IPS DF 19.7 (cell line): Measurements from ENCODE around the gene CDC5L.

ENCODE experiments used
- DNase-seq: peaks from one replicate; pipeline ENCODE4 v3.0.0-alpha.2; 2013; ENCODE audit warnings: low read depth, low spot score

CDC5L gene

GRCh38 chr6:44373787-44374186, 13.7 kb upstream of the CDC5L start:
- no peak for DNase-seq

- no peak for DNase-seq
Observed at GRCh38 chr6:44375071-44375470, 12.4 kb upstream of the CDC5L start.

DNA sequence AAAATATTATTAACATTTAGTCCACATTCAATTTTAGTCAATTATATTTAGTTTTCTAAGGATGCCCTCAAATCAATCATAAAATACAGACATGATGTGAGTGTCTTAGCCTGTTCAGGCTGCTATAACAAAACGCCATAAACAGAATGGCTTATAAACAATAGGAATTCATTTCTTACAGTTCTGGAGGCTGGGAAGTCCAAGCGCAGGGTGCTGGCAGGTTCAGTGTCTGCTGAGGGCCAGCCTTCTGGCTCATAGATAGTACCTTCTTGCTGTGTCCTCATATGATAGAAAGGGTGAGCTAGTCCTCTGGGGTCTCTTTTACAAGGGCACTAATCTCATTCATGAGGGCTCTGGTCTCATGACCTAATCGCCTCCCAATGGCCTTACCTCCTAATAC, 10.0 kb upstream of the CDC5L start:
- no peak for DNase-seq

DNA sequence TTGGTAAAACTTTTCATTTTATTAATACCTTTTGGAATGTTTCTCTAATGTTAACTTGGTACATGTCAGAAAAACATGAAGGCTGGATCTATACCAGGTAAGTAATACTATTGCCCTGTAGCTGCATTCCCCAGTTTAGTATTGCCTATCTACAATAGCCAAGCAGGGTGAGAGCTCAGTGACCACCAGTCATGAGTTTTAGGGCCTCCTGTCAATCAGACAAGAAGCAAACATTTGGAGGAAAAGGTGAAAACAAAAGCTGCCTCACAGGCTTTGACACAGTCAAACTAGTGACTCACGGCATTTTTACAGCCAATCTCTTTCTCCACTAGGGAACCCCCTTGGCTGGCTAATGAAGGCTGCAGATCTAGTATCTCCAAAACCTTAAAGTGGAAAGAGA, 9.5 kb upstream of the CDC5L start:
- DNase-seq = no peak

DNA sequence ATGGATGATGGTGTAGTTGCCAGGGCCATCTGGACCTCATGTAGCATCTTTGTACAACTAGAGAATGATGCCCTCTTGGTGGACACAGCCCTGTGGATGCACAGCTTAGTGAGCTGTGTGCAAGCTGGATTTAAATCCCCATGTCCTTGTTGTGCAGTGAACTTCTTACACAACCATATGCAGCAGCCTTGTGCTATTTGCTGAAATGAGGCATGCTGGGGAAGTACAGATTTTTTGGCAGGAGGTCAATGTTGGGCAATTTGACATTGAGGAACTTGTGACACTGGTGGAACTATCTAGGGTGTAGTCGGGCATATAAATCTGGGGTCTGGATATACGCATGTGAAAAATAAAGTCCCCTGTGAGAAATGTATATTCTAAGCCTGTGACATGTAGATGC, 5.8 kb upstream of the CDC5L start:
- DNase-seq = no peak

- DNase-seq = no peak
Observed at GRCh38 chr6:44386364-44386928, 1.1 kb upstream of the CDC5L start.

DNA sequence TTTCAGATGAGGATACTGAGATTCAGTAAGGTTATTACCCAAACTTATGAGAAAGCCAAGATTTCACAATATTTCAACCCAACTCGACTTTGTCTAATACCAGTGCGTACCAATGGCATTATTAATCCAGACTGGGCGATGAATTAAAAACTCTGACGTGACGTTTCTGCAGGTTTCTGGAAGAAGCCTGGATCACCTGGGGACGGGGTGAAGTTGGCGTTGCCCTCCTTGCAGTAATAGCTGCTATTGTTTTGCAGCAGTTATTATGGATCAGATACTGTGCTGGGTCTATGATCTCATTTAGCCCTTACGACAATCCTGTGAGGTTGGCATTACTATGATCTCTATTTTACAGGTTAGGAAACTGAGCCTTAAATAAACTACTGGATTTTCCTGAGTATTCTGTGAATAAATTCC, 569 bp upstream of the CDC5L start:
- no peak for DNase-seq

- no peak for DNase-seq
Observed at GRCh38 chr6:44388135-44388487, 605 bp downstream of the CDC5L start.

- no peak for DNase-seq
Observed at GRCh38 chr6:44388887-44389286, 1.4 kb downstream of the CDC5L start.

DNA sequence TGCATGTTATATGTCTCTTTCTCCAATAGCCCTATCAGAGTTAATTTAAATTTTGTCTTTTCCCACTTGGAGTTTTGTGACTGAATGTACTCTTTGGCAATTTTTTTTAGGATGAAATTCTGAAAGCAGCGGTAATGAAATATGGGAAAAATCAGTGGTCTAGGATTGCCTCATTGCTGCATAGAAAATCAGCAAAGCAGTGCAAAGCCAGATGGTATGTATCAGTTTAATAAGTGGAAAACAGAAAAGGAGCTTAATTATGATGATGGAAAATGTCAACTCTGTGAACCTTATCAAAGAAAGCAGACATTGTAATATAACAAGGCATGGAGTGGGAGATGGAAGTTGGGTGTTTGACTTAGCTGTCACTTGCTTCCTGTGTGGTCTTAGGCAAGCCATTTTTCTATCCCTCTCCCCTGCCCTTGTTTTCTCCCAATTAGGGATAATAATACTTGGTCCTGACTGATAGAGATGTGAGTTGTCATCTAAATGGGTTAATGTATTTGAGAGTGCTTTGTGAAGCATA, 2.7 kb downstream of the CDC5L start:
- DNase-seq = no peak

- no peak for DNase-seq
Observed at GRCh38 chr6:44395501-44395900, 8.0 kb downstream of the CDC5L start.

GRCh38 chr6:44396968-44397367, 9.5 kb downstream of the CDC5L start:
- no peak for DNase-seq

DNA sequence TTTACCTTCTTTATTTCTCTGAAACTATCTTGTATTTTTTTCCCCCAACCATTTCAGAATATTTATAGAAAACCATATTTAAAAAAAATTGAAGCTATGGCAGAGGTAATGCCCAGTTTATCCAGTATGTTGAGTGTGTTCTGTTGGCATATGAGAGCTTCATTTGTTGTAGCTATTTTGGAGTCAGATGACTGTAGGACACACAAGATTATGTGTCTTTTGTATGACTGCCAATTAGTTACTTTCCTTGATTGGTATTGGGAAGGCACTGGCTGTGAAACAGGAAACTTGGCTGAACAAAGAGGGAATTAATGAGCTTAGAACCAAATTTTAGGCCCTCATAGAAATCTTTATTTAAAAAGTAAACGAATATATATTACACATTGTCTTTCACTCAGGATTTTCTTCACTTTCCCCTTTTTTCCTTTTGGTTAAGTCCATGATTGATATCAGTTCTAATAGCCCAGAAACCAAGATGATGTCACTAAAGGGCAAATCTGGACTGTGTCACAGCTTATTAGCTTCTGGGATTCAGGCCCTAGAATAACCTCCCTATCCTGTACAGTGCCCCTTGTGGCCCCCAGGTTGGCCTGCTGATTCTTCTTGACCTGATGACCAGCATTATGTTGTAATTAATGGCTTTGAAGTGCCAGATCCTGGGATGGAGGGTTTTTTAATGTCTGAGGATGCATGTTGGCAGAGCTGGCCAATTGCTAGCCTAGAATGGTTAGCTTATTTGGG, 10.1 kb downstream of the CDC5L start:
- DNase-seq = no peak

DNA sequence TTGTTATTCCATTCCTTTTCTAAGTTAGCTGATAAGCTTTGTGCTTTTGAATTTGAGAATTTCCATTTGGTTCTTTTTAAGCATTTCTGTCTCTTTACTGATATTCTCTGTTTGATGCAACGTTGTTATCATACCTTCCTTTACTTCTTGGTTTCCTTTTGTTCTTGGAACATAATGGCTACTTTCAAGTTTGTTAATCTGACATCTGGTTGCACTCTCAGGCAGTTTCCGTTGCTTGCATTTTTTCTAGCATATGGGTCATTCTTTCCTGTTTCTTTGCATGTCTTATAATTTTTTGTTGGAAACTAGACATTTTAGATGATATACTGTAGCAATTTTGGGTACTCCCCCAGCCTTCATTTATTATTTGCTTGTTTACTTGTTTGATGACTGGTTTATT, 12.5 kb downstream of the CDC5L start:
- no peak for DNase-seq

- DNase-seq = no peak
Observed at GRCh38 chr6:44400572-44400971, 13.1 kb downstream of the CDC5L start.

GRCh38 chr6:44401138-44401537, 13.6 kb downstream of the CDC5L start:
- DNase-seq = no peak

- DNase-seq = no peak
Observed at GRCh38 chr6:44404022-44404714, 16.7 kb downstream of the CDC5L start.

DNA sequence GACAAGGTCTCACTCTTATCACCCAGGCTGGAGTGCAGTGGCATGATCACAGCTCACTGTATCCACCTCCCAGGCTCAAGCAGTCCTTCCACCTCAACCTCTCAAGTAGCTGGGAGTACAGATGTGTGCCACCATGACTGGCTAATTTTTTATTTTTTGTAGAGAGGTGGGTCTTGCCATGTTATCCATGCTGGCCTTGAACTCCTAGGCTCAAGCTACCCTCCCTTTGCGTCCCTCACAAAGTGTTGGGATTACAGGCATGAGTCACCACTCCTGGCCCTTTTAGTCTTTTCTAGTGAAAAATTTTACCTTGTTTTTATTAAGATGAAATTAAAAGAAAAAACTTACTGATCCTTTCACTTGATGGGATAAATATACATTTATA, 17.2 kb downstream of the CDC5L start:
- no peak for DNase-seq

- DNase-seq = no peak
Observed at GRCh38 chr6:44407951-44408670, 20.6 kb downstream of the CDC5L start.

DNA sequence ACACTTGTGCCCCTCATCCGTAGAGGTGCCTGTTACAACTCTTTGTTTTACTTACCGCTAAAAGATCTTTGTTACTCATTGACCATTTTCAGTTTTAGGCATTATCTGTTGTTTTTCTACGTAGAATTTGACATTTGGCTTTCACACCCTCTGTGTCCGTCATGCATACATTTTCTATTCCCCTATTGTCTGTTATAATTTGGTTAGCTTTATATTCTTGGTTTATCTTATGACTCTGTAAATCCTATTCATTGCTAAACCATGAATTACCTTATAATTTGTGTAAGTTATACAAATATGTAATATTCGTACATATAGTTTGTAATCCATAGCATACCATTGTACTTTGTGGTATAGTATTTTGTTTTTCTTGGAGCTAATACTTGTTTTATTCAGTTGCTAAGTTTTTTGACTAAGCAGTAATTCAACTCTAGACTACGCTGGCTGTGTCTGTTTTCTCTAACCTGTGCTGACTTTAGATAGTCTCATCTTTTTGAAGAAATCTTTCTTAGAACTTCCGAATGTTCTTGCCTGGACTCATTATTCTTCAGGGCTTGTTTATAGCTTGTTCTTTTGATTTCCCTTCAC, 21.8 kb downstream of the CDC5L start:
- no peak for DNase-seq

DNA sequence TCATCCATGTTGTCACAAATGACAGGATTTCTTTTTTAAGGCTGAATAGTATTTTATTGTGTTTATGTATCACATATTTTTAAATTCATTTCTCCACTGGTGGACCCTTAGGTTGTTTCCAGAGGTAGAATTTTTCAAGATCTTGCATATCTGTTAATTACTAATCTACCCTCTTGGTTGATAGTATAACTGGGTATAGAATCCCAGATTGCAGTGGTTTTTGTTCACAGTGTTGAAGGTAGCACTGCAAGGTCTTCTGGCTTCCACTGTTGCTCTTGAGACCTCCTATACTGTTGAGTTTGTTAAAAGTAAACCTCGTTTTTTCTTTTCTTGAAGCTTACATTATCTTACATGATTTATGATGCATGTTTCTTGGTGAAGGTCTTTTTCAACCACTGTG, 22.9 kb downstream of the CDC5L start:
- DNase-seq = no peak

DNA sequence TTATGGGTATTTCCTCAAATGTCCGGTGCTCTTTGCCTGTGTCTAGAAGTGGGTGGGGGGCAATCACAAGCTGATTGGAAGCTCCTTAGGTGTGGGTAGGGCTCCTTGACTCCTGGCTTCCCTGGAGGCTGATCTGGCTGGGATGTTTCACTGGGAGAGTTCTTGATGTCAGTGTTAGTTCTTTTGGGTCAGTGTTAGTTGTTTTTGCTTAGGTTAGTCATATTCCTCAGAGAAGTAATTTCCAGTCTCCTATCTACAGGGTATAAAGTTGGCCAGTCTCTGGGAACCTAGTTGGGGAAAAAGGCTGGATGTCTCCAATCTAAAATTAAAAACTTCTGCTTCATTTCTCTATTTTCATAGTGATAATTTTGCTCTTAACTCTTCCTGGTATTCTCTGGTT, 23.6 kb downstream of the CDC5L start:
- no peak for DNase-seq
